ENCODE results near the gene FSTL5. TPM values are rescaled to one million over a fixed set of nuclear protein-coding genes. Genes with fewer than 3 reads are reported as not detected.

The FSTL5 gene
- total and polyA plus RNA-seq, 10 of the 15 experiments (the other 5 are each of a cell fraction or from before 2014, with no cell fraction given): 0.04 to 2.4 (median 0.08) TPM; not detected in 4

GRCh38 chr4:162140051-162140683, 23.6 kb downstream of the FSTL5 start:
- ChIA-PET RAD21 (ENCODE audit: unreplicated experiment) (no interaction called here), POLR2A (no interaction called here), CTCF (no interaction called here), SMC1A (ENCODE audit: uncharacterized antibody, unreplicated experiment) (no interaction called here)
- Histone ChIP-seq H3K9me3 (replicated peaks; ENCODE audit: control insufficient read depth, insufficient read depth, low read length) (no peaks in the 10 kb centered on the region), H3K4me3 (no peak overlapping the region), H3K27me3 (replicated peaks in 1 of 2; ENCODE audit: control insufficient read depth in 2 of 2, insufficient read depth in 2 of 2, low read length in 1 of 2) (no peaks in the 10 kb centered on the region), H2AFZ (ENCODE audit: control insufficient read depth, low read depth, low read length) (no peak overlapping the region), H3K4me2 (ENCODE audit: control insufficient read depth, insufficient read depth) (no peak overlapping the region), H3K27ac (ENCODE audit: control insufficient read depth, insufficient read depth) (no peak overlapping the region), H3K36me3 (ENCODE audit: control insufficient read depth in 2 of 2, insufficient read depth in 2 of 2, low read length in 1 of 2) (no peaks in the 10 kb centered on the region), H4K20me1 (ENCODE audit: control insufficient read depth, insufficient read depth) (no peaks in the 10 kb centered on the region), H3K4me1 (ENCODE audit: control insufficient read depth, insufficient read depth, low read length) (no peaks in the 10 kb centered on the region), H3K9ac (ENCODE audit: control insufficient read depth, insufficient read depth, low read length) (no peak overlapping the region), H3K79me2 (ENCODE audit: control insufficient read depth, insufficient read depth, low read length) (no peaks in the 10 kb centered on the region)
- FAIRE-seq: no peak
- ATAC-seq: no peak
- intact Hi-C loops (cut with micrococcal nuclease; ENCODE audit: unreplicated experiment) (no loop called here), in situ Hi-C loops (cut with MboI) (no loop called here)
- BruUV-seq (replicated peaks): no TSS peak
- no peak for DNase-seq (ENCODE audit: low read depth, low spot score)
- TF ChIP-seq HDGF (IDR thresholded peaks at IDR 0.05) (no peak), DPF2 (IDR thresholded peaks at IDR 0.05) (no peak), RAD51 (IDR thresholded peaks at IDR 0.05) (no peak), ELK1 (IDR thresholded peaks at IDR 0.05; ENCODE audit: low read depth, low read length) (no peak), ATF3 (IDR thresholded peaks at IDR 0.05; ENCODE audit: borderline replicate concordance, extremely low read depth, low read depth, low read length) (no peak), CEBPB (IDR thresholded peaks at IDR 0.05; ENCODE audit: borderline replicate concordance in 1 of 2, low read depth in 2 of 2, low read length in 2 of 2) (no peak), E2F8 (IDR thresholded peaks at IDR 0.05; ENCODE audit: low read depth, partially characterized antibody) (no peak), HSF1 (IDR thresholded peaks at IDR 0.05; ENCODE audit: low read depth, low read length) (no peak), CREM (IDR thresholded peaks at IDR 0.05; ENCODE audit: low read depth) (no peak), IRF5 (IDR thresholded peaks at IDR 0.05; ENCODE audit: borderline replicate concordance) (no peak), ZBTB33 (IDR thresholded peaks at IDR 0.05) (no peak), MEF2A (IDR thresholded peaks at IDR 0.05; ENCODE audit: insufficient read depth, low read depth, low read length) (no peak), RAD21 (IDR thresholded peaks at IDR 0.05; ENCODE audit: insufficient read depth, low read depth, low read length) (no peak)

Measured in GM12878 (cell line).